A172 (cell line): Measurements from ENCODE around the gene ETDC. TPM values are rescaled to one million over a fixed set of nuclear protein-coding genes. Genes with fewer than 3 reads are reported as not detected.

Experiments used
- DNase-seq: peaks from one replicate; pipeline ENCODE4 v3.0.0-alpha.2; 2015; ENCODE audit warnings: low spot score
- total RNA-seq: library from RNA; depleted of rRNA; stranded (reverse); fragments of >200 nt; shearing (Covaris generic); gene quantifications from 2 replicates; pipeline ENCODE4 v1.2.3, GENCODE V29; 2014; rRNA removed

ETDC gene
- total RNA-seq, 1 experiment from 2014 or later = not detected

DNA sequence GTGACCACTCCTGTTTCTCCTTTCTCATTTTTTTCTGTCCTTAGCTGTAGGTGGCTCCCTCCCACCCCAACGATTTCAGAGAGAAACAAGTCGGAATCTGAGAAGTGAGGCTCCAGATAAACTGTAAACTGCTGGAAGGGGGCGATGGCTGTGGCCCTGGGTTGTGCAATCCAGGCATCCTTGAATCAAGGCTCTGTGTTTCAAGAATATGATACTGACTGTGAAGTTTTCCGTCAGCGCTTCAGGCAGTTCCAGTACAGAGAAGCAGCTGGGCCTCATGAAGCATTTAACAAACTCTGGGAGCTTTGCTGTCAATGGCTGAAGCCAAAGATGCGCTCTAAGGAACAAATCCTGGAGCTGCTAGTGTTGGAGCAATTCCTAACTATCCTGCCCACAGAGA, 37.7 kb downstream of the ETDC start:
- DNase-seq = no peak

DNA sequence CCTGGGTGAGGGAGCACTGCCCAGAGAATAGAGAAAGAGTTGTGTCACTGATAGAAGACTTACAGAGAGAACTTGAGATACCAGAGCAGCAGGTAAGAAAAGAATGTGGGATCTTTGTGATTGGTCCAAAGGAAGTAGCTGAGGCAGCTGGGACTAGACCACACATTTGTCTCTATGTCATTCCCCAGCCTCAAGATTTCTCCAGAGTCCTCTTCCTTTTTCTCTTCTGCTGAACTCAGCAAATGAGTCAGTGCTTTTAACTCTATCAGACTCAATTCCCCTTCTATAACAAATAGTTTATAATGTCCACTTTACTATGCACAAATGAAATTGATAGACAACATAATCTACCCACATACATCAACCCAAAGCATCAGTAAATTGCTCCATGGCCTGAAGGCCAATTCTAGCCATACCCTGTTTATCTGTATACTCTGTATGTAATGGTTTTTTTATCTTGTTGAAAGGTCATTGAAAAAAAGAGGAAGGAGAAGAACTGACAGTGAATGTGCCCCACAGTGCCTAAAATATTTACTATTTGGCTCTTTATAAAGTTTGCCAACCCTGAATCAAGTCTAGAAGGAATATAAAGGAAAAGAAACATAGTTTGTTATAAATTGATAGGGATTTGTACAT, 38.2 kb downstream of the ETDC start:
- no peak for DNase-seq

DNA sequence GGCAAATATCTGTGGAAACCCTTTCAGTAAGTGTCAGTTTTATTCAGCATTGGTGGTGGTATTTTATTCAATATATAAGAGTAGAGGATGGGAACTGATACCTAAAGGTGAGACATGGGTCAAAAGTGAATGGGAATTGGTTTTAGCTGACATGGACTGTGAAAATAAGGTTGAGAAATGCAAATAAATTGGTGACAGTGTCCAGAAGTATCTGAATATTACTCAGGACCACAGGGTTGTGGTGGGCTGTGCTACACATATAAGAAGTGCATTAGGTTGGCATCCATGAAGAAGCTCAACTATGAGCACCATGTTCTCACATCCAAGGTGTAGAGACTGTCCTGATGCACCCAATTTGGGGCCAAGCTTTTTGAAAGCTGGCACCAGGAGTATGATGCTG, 45.0 kb downstream of the ETDC start:
- no peak for DNase-seq

Other genes starting within 250 kb of the ETDC start
- gene SMIM10L2B, start 210.8 kb upstream of the ETDC start, total RNA-seq = not detected in 2 replicates
- not detected in 2 replicates for gene ETDB, start 189.0 kb upstream of the ETDC start, total RNA-seq
- 1.5 and 2.5 TPM in 2 replicates for gene CT55, start 138.1 kb upstream of the ETDC start, total RNA-seq
- not detected in 2 replicates for gene ETDA, start 57.4 kb upstream of the ETDC start, total RNA-seq
- gene ZNF75D, start 34.6 kb downstream of the ETDC start, total RNA-seq = 1.4 and 3.2 TPM in 2 replicates
- 3.0 and 3.2 TPM in 2 replicates for gene ZNF449, start 35.3 kb downstream of the ETDC start, total RNA-seq
- 0.29 TPM in 1 of 2 replicates, not detected in the other for gene SMIM10L2A, start 112.5 kb downstream of the ETDC start, total RNA-seq
- 0.14 and 0.38 TPM in 2 replicates for gene INTS6L, start 211.2 kb downstream of the ETDC start, total RNA-seq